AG10803 (cell line): ENCODE measurements around the gene LRP1.

Source experiments
- DNase-seq: peaks from one replicate; pipeline ENCODE4 v3.0.0; 2010; ENCODE audit warnings: low read depth
- H3K4me3 ChIP-seq: 2 replicates; pipeline ENCODE4 v1.5.1; 2011; ENCODE audit warnings: mild to moderate bottlenecking, low read length, control low read depth
- TF ChIP-seq, protein P1 (sequence below): conservative IDR thresholded peaks from 2 replicates; pipeline ENCODE4 v1.5.1; 2011; ENCODE audit warnings: mild to moderate bottlenecking, low read length, control low read depth, inconsistent platforms

The LRP1 gene

DNA sequence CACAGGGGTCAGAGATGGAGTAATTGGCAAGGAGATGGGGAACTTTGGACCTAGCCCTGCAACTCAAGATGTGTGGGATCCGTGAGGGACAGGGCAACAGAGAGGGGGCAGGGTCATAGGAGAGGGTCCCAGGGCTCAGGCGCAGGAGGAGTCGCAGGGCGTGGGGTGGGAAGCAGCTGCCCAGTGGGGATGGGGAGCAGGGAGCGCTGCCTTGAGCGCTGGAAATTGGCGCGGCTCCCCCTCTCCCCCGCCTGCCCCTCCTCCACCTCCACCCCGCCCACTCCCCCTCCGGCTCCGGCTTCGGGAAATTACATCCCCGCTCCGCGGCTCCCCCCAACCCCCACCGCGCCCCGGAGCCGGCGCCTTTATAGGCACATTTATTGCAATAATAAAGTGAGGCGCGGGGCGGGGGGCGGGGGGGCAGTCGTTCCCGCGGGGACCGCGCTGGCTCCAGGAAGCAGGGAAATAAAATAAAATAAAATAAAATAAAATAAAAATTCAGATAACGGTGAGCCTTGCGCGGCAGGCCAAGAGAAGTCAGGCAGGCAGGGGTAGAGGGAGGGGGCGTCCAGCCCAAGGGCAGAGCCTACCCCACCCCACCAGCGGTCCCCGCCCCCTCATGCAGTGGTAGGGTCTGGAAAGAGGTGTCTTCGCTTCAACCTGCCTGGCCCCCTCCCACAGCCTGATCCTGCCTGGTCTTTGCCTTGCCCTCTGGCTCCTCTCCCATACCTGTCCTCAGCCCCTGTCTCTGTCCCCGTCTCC, 91.9 kb downstream of the LRP1 start:
- no peak for DNase-seq
- H3K4me3 ChIP-seq: no peak overlapping the region
- TF ChIP-seq, protein P1, sequence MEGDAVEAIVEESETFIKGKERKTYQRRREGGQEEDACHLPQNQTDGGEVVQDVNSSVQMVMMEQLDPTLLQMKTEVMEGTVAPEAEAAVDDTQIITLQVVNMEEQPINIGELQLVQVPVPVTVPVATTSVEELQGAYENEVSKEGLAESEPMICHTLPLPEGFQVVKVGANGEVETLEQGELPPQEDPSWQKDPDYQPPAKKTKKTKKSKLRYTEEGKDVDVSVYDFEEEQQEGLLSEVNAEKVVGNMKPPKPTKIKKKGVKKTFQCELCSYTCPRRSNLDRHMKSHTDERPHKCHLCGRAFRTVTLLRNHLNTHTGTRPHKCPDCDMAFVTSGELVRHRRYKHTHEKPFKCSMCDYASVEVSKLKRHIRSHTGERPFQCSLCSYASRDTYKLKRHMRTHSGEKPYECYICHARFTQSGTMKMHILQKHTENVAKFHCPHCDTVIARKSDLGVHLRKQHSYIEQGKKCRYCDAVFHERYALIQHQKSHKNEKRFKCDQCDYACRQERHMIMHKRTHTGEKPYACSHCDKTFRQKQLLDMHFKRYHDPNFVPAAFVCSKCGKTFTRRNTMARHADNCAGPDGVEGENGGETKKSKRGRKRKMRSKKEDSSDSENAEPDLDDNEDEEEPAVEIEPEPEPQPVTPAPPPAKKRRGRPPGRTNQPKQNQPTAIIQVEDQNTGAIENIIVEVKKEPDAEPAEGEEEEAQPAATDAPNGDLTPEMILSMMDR: no peak

DNA sequence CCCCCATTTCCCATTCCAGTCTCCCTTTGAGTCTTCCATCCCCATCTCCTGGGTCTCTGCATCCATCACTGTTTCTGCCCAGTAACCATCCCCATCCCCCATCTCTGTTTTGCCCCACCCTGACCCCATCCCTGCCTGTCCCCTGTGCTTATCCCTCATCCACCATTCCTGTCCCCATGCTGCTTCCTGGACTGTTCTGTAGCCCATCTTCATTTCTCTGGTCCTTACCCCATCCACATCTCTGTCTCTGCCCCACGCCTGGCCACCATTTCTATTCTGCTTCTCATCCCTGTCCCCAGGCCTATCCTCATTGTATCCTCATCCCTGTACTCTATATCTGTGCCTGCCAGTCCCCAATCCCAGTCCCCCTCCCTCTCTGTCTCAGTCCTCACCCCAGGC, 92.5 kb downstream of the LRP1 start:
- DNase-seq: no peak
- H3K4me3 ChIP-seq: no peak overlapping the region
- TF ChIP-seq, protein P1: no peak

DNA sequence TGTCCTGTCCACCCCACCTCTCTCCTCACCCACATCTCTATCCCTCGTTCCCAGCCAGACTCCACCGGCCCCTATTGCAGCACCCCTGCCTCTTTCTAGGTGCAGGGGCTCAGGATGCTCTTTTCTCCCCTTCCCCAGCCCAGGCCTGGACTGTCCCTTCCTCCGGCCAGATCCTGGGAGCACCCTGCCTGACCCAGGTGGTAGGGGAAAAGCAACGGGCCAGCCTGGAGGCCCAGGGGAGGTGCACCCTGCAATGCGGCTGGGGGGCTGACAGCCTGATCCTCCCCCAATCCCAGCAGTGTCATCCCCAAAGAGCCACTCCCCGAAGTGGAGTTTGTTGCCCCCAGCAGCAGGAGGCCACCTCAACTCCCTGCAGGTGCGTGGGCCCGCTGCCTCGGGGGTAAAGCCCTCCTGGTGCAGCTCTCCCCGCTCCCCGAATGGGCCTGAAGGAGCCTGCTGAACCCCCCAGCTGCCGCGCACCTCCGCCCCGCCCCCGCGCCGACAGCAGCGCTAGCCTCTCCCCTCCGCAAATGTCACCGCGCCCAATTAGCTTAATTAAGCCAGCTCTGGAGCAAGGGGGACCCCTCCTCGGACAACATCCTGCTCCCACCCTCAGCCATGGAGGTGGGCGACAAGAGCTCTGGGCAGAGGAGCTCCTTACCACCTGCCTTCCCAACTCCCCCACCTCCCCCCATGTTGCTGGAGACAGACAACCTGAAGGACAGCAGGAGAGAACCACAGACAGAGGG, 93.1 kb downstream of the LRP1 start:
- DNase-seq: no peak
- H3K4me3 ChIP-seq: no peak overlapping the region
- TF ChIP-seq, protein P1: no peak

DNA sequence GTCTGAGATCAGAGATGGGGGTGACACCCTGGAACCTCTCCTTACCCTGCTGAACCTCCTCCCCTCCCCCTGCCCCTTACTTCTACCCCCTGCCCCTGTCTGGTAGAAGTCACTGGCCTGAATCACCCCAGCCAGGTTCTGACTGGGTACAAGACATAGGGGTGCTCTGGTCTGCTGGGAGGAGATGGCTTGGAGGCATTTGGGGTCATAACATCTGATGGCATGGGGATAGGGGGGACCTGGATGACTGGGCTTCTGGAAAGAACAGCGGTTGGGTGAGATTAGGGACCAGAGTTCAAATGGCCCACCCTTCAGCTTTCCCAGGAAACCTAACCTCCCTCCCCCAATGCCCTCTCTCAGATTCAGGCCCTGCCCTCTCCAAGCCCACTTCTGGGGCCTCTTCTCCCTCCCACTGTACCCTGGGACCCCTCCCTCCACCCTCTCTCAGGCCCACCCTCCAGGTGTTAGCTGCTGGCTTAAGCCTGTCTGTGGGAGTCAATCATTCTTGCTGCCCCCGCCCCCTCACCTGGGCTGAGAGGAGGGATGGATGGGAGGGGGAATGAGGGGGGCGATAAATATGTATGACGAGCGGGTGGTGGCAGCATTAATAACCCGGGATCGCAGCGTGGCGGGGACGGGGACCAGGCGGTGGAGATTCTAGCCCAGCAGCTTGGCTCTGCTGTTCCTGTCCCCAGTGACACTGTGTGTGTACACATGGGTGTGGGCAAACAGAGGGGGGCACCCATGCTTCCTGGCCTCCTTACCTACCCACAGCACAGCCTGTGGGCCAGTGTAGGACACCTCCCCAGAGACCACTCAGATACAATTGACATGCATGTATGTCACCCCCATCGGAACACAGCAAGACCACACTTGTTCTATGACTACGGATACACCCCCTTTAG, 94.3 kb downstream of the LRP1 start:
- TF ChIP-seq, protein P1: no peak
- no peak overlapping the region for H3K4me3 ChIP-seq
- no peak for DNase-seq

DNA sequence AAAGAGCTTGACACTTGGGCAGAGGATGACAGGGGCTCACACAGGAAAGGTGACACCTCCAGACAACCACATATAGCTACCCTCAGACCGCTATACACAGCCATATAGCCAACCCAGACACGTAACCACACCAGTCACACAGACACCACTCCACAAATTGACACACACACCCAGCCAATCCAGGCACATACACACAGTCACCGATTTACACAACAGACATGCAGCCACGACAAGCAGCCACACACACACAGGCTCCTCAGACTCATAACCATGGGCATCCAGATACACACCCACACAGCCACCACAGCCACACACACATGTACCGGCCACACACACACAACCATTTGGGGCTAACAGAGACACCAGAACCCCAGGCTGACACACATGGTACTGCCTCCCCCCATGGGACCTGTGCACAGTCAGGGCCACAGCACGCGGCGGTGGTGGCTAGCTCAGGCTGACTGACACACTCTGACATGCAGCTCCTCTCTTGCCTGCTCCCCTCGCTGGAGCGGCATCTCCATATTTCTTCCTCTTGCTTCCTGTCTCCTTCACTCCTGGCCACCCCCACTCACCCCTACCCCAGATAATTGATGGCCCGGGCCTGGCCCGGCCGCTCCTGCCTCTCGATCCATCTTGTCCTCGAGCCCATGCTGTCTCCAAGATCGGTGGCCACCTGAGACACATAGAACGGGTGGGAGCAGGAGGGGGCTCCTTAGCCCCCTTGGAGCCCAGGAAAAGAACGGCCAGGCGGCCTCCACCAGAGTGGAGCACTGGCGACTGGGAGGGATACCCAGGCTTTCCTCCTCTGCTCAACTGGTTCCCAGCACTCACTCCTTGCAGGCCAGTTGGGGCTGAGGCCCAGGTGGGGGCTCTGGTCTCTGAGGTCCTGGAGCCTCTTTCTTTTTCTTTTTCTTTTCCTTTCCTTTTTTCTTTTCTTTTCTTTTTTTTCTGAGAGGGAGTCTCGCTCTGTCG, 95.2 kb downstream of the LRP1 start:
- no peak for DNase-seq
- no peak overlapping the region for H3K4me3 ChIP-seq
- TF ChIP-seq, protein P1: no peak

DNA sequence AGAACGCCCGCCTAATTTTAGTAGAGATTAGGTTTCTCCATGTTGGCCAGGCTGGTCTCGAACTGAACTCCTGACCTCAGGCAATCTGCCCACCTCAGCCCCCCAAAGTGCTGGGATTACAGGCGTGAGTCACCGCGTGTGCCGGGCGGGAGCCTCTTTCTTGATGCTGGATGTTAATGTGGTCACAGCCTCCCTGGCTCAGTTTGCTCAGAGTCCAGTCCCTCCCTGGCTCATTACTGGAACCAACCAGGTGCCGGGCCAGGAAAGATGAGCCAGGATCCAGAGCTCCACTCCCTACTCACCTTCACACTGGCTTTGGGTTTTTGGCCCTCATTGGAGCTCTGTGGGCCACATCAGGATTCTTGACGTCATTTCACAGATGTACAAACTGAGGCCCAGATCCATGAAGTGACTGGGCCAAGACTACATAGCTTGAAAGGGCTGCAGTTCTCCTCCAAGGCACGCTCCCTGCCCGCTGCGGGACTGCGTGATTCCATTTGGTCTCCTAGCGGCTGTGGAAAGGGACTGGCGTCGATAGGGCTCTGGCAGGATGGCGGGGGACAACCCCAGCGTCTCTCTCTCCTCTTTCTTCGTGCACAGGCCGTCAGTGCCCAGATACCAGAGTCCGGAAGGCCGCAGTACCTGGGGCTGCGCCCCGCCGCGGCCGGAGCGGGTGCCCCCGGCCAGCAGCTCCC, 96.1 kb downstream of the LRP1 start:
- no peak for DNase-seq
- no peak overlapping the region for H3K4me3 ChIP-seq
- TF ChIP-seq, protein P1: no peak
